Upper lobe of left lung (tissue), 6 donors: ENCODE data around the gene TRAPPC1. TPM values are rescaled to one million over a fixed set of nuclear protein-coding genes. Genes with fewer than 3 reads are reported as not detected.

Experiments used
- ATAC-seq, 2 donors: fragments of 200-7000 bp; cut with Tn5 transposase; one replicate each; pipeline ENCODE4 v1.9.1; 2022; ENCODE audit warnings: mild to moderate bottlenecking in 2 of 2, moderate library complexity in 2 of 2; ENCODE audit not compliant: low FRiP score in 2 of 2
- DNase-seq, 2 donors: peaks; one replicate each; pipeline ENCODE4 v3.0.0-alpha.2; 2019 to 2020
- H3K27ac ChIP-seq, 4 donors: fragments of 200-600 bp; sonication (generic); one replicate each; pipeline ENCODE4 v1.5.1; 2016 to 2019
- H3K27me3 ChIP-seq, 4 donors: fragments of 200-600 bp; sonication (generic); one replicate each; pipeline ENCODE4 v1.5.1; 2017 to 2019
- H3K36me3 ChIP-seq, 4 donors: fragments of 200-600 bp; sonication (generic); one replicate each; pipeline ENCODE4 v1.5.1; 2016 to 2019
- H3K4me1 ChIP-seq, 4 donors: fragments of 200-600 bp; sonication (generic); one replicate each; pipeline ENCODE4 v1.5.1; 2018 to 2019
- H3K4me3 ChIP-seq, 4 donors: fragments of 200-600 bp; sonication (generic); one replicate each; pipeline ENCODE4 v1.5.1; 2017 to 2019; ENCODE audit warnings: mild to moderate bottlenecking in 2 of 4, moderate library complexity in 1 of 4
- H3K9me3 ChIP-seq, 4 donors: fragments of 200-600 bp; sonication (generic); one replicate each; pipeline ENCODE4 v1.5.1; 2018 to 2019
- CTCF ChIP-seq, 6 experiments: fragments of 450-650 bp in 4 of 6; fragments of 200-600 bp in 2 of 6; sonication (generic) in 2 of 6; IDR thresholded peaks; one replicate each; pipeline ENCODE4 v1.5.1; 2016 to 2019; ENCODE audit warnings: antibody characterized with exemption in 6 of 6
- EP300 ChIP-seq, 4 donors: sonication (generic); formaldehyde crosslinking; IDR thresholded peaks; one replicate each; pipeline ENCODE4 v1.5.1; 2017; ENCODE audit warnings: antibody characterized with exemption in 4 of 4, control low read depth in 2 of 4
- POLR2A ChIP-seq, 4 donors: fragments of 450-650 bp; IDR thresholded peaks; one replicate each; pipeline ENCODE4 v1.5.1; 2016 to 2017; ENCODE audit warnings: antibody characterized with exemption in 4 of 4, mild to moderate bottlenecking in 2 of 4
- POLR2AphosphoS5 ChIP-seq, 2 donors: sonication (generic); formaldehyde crosslinking; IDR thresholded peaks; one replicate each; pipeline ENCODE4 v1.5.1; 2017; ENCODE audit warnings: antibody characterized with exemption in 2 of 2
- WGBS, 2 donors: methylation state at CpG; one replicate each; pipeline ENCODE4 v1.1.5; 2017 to 2018; 5-methylcytosine and 5-hydroxymethylcytosine counted together
- total RNA-seq, 6 donors: library from RNA; depleted of rRNA in 4 of 6; stranded (reverse); fragments of >200 nt in 4 of 6; gene quantifications; one replicate each; pipeline versions ENCODE4 v1.1.0 to v1.2.1, GENCODE V29; 2016 to 2021
- donor health status: DM: no; HTN: no; CAD: no; lungs with moderate emphysema.
- donor health status: DM: no; HTN: yes; CAD: no; lungs with severe emphysema.

The TRAPPC1 gene
- total RNA-seq, 6 donors from 2014 or later = 70.4 to 148 (median 95.8) TPM

- 93 to 96% methylated on average over 6 of the region's 6 CpGs for WGBS, 2 donors
- Histone ChIP-seq H3K27ac (no peak overlapping the region), H3K36me3 (peaks cover 52 to 92% (median 80%) of the 10 kb centered on the region in 4 donors), H3K4me3 (no peak overlapping the region), H3K9me3 (no peaks in the 10 kb centered on the region), H3K4me1 (no peaks in the 10 kb centered on the region), H3K27me3 (no peaks in the 10 kb centered on the region)
- DNase-seq (no peak), ATAC-seq (no peak)
- TF ChIP-seq POLR2AphosphoS5 (IDR thresholded peaks at IDR 0.05) (no peak), CTCF (IDR thresholded peaks at IDR 0.05) (no peak), EP300 (IDR thresholded peaks at IDR 0.05) (no peak), POLR2A (IDR thresholded peaks at IDR 0.05) (no peak)
Measured at GRCh38 chr17:7940743-7941142, 9.0 kb upstream of the TRAPPC1 start.

GRCh38 chr17:7940034-7940433, 8.3 kb upstream of the TRAPPC1 start:
- Histone ChIP-seq H3K27me3 (no peaks in the 10 kb centered on the region), H3K9me3 (no peaks in the 10 kb centered on the region), H3K4me3 (no peak overlapping the region), H3K4me1 (peaks cover 0 to 4% (median 0%) of the 10 kb centered on the region in 4 donors), H3K27ac (no peak overlapping the region), H3K36me3 (peaks cover 44 to 88% (median 75%) of the 10 kb centered on the region in 4 donors)
- DNase-seq (no peak), ATAC-seq (no peak)
- 97 to 99% methylated on average over 4 of the region's 4 CpGs for WGBS, 2 donors
- no peak for TF ChIP-seq POLR2AphosphoS5 (IDR thresholded peaks at IDR 0.05)
- no peak for TF ChIP-seq CTCF (IDR thresholded peaks at IDR 0.05)
- no peak for TF ChIP-seq POLR2A (IDR thresholded peaks at IDR 0.05)
- TF ChIP-seq EP300 (IDR thresholded peaks at IDR 0.05) = no peak

- TF ChIP-seq POLR2A (IDR thresholded peaks at IDR 0.05) (no peak), CTCF (IDR thresholded peaks at IDR 0.05) (no peak), POLR2AphosphoS5 (IDR thresholded peaks at IDR 0.05) (no peak), EP300 (IDR thresholded peaks at IDR 0.05) (no peak)
- DNase-seq = no peak
- Histone ChIP-seq H3K4me1 (peaks cover 15 to 36% (median 18%) of the 10 kb centered on the region in 4 donors), H3K36me3 (peaks cover 18 to 57% (median 46%) of the 10 kb centered on the region in 4 donors), H3K9me3 (no peaks in the 10 kb centered on the region), H3K27me3 (no peaks in the 10 kb centered on the region), H3K27ac (no peak overlapping the region), H3K4me3 (no peak overlapping the region)
- no peak for ATAC-seq
Measured at GRCh38 chr17:7935859-7936258, 4.1 kb upstream of the TRAPPC1 start.

GRCh38 chr17:7932949-7933348, 1.2 kb upstream of the TRAPPC1 start:
- peak; percentile 68 to 84 for DNase-seq
- WGBS, 2 donors = 15% methylated on average over 16 of the region's 16 CpGs
- H3K9me3 ChIP-seq = no peaks in the 10 kb centered on the region
- peaks cover 16 to 48% (median 22%) of the 10 kb centered on the region in 4 donors for H3K4me1 ChIP-seq
- H3K27me3 ChIP-seq = no peaks in the 10 kb centered on the region
- TF ChIP-seq POLR2AphosphoS5 (IDR thresholded peaks at IDR 0.05) (no peak), CTCF (IDR thresholded peaks at IDR 0.05) (peak in 4 of 6 experiments; percentile 16 to 42 (median 18)), POLR2A (IDR thresholded peaks at IDR 0.05) (peak in 1 of 4 donors; percentile 57)
- peak overlapping the region; percentile 67 to 81 (median 77) for H3K4me3 ChIP-seq
- H3K27ac ChIP-seq = peak overlapping the region; percentile 80 to 91 (median 88)
- ATAC-seq = peak; percentile 51 to 65
- H3K36me3 ChIP-seq = peaks cover 5 to 36% (median 21%) of the 10 kb centered on the region in 4 donors

GRCh38 chr17:7932483-7932891, 741 bp upstream of the TRAPPC1 start:
- H3K27ac ChIP-seq = peak overlapping the region; percentile 80 to 91 (median 88)
- TF ChIP-seq CTCF (IDR thresholded peaks at IDR 0.05) = no peak
- no peak for TF ChIP-seq EP300 (IDR thresholded peaks at IDR 0.05)
- no peak for TF ChIP-seq POLR2A (IDR thresholded peaks at IDR 0.05)
- no peak for TF ChIP-seq POLR2AphosphoS5 (IDR thresholded peaks at IDR 0.05)
- no peaks in the 10 kb centered on the region for H3K27me3 ChIP-seq
- peaks cover 16 to 48% (median 22%) of the 10 kb centered on the region in 4 donors for H3K4me1 ChIP-seq
- no peaks in the 10 kb centered on the region for H3K9me3 ChIP-seq
- H3K4me3 ChIP-seq = peak overlapping the region; percentile 67 to 81 (median 77)
- 0 to 1% methylated on average over 9 to 17 of the region's 17 CpGs for WGBS, 2 donors
- DNase-seq (peak in 1 of 2 donors; percentile 51), ATAC-seq (peak; percentile 47 to 58)
- peaks cover 5 to 31% (median 20%) of the 10 kb centered on the region in 4 donors for H3K36me3 ChIP-seq
